Measurements from ENCODE around the gene FAAP20. TPM values are rescaled to one million over a fixed set of nuclear protein-coding genes. Genes with fewer than 3 reads are reported as not detected.

Gene FAAP20
- total and polyA plus RNA-seq, 9 of the 15 experiments (the other 6 are each of a cell fraction or from before 2014, with no cell fraction given), result 0.58 to 143 (median 9.9) TPM

DNA sequence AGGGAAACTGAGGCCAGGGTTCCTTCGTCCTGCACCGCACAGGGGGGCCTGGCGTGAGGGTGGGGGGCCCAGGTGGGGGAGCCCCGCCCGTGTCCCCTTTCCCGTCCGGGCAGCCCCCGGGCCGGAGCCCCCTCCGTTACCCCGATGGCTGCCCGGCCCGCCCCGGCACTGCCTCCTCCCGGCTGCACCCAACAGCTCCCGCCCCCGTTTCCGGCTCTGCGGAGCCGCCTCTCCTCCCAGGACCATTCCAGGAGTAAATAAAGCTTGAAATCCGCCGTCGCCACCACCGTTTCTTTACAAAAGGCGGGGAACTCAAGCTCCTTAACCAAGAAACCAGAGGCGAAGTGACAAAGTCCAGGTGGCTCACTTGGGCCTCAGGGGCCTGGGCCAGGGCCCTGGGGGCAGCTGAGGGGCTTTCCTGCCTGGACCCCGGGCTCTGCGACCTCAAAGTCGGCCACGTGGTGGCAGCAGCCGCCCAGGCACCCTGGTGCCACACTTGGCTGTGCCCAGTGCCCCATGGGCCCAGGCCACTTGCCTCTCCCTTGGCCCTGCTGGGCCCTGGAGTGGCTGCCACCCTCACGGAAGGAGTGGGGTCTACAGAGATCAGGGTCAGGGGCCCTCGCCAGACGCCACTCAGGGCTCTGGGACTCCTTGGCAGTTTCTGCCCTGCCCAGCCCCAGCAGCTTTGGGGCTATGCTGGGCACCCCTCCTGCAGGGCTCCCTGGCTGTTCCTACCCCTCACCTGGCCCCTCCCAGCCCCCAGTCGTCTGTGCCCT is 514 bp upstream of the FAAP20 start (continued):
- TF ChIP-seq, protein P1, sequence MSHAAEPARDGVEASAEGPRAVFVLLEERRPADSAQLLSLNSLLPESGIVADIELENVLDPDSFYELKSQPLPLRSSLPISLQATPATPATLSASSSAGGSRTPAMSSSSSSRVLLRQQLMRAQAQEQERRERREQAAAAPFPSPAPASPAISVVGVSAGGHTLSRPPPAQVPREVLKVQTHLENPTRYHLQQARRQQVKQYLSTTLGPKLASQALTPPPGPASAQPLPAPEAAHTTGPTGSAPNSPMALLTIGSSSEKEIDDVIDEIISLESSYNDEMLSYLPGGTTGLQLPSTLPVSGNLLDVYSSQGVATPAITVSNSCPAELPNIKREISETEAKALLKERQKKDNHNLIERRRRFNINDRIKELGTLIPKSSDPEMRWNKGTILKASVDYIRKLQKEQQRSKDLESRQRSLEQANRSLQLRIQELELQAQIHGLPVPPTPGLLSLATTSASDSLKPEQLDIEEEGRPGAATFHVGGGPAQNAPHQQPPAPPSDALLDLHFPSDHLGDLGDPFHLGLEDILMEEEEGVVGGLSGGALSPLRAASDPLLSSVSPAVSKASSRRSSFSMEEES (CRISPR knock-in tag; IDR thresholded peaks at IDR 0.05), result no peak
- peak; percentile 28; the same call in 1 of the 2 replicates for TF ChIP-seq ZNF134 (CRISPR knock-in tag; conservative IDR thresholded peaks at IDR 0.05)
- no peak for TF ChIP-seq TCF3 (CRISPR knock-in tag; IDR thresholded peaks at IDR 0.05)
- TF ChIP-seq ERF (CRISPR knock-in tag; IDR thresholded peaks at IDR 0.05), result peak; percentile 69; the same call in 1 of the 2 replicates
- TF ChIP-seq ZNF518B (CRISPR knock-in tag; IDR thresholded peaks at IDR 0.05), result no peak
- TF ChIP-seq ESRRA (IDR thresholded peaks at IDR 0.05; ENCODE audit: borderline replicate concordance, low read depth), result peak; percentile 57; the same call in 1 of the 2 replicates
- TF ChIP-seq GABPA (tag; conservative IDR thresholded peaks at IDR 0.05; ENCODE audit: low read depth), result peak; percentile 93
- no peak for TF ChIP-seq ZNF282 (CRISPR knock-in tag; IDR thresholded peaks at IDR 0.05)
- peak; percentile 89 for TF ChIP-seq CCNT2 (IDR thresholded peaks at IDR 0.05; ENCODE audit: borderline replicate concordance, extremely low read depth, insufficient read length, low read depth, low read length)
- no peak for TF ChIP-seq YBX1 (IDR thresholded peaks at IDR 0.05)
- TF ChIP-seq ELF1 (tag; IDR thresholded peaks at IDR 0.05), result peak; percentile 54; the same call in 1 of the 2 replicates
- TF ChIP-seq CTBP1 (IDR thresholded peaks at IDR 0.05; ENCODE audit: borderline replicate concordance), result peak; percentile 90
- no peak for TF ChIP-seq ZNF695 (CRISPR knock-in tag; IDR thresholded peaks at IDR 0.05)
- TF ChIP-seq YY1 (IDR thresholded peaks at IDR 0.05; ENCODE audit: borderline replicate concordance in 1 of 3, control insufficient read depth in 1 of 3, extremely low read depth in 1 of 3, insufficient read depth in 3 of 3, insufficient read length in 1 of 3, insufficient replicate concordance in 2 of 3, low read depth in 1 of 3, low read length in 2 of 3), result peak in 1 of 3 experiments; percentile 68
- peak; percentile 67 for TF ChIP-seq L3MBTL2 (IDR thresholded peaks at IDR 0.05)
- peak; percentile 51; the same call in 1 of the 2 replicates for TF ChIP-seq ZNF766 (CRISPR knock-in tag; conservative IDR thresholded peaks at IDR 0.05)
- peak; percentile 79 for TF ChIP-seq PHF21A (IDR thresholded peaks at IDR 0.05; ENCODE audit: borderline replicate concordance, low read depth)
- no peak for TF ChIP-seq NR0B1 (IDR thresholded peaks at IDR 0.05; ENCODE audit: partially characterized antibody)
- TF ChIP-seq TBL1XR1 (IDR thresholded peaks at IDR 0.05; ENCODE audit: low read length in 2 of 2), result 0 out of 4 replicates have a peak, but pooled peaks of 1 of the 2 experiments have one; percentile 15
- peak; percentile 37 for TF ChIP-seq RBBP5 (IDR thresholded peaks at IDR 0.05; ENCODE audit: borderline replicate concordance, insufficient read depth, low read length, poor library complexity, severe bottlenecking)
